Cardiac septum (tissue), 1 donor: ENCODE results near the gene MSMO1. TPM values are rescaled to one million over a fixed set of nuclear protein-coding genes. Genes with fewer than 3 reads are reported as not detected.

Experiments used
- DNase-seq: peaks from one replicate; pipeline ENCODE4 v3.0.0-alpha.2; 2020; ENCODE audit warnings: low spot score
- intact Hi-C: fragments of 100-400 bp; cut with DNase I; formaldehyde crosslinking; loops from one replicate; pipeline ENCODE4 v1.14.0; 2022
- microRNA-seq: library from miRNA; unstranded; fragments of <30 nt; microRNA quantifications from one replicate; pipeline ENCODE4 v1.2.0, GENCODE V29; 2020
- total RNA-seq: library from RNA; stranded (reverse); fragmentation: NEBNext Ultra II Directional; extraction: Animal tissue kit (Norgen Biotek cat#: 25700); gene quantifications from one replicate; pipeline ENCODE4 v1.2.1, GENCODE V29; 2021
- donor health status: DM: no; HTN: no; CAD: no.

The MSMO1 gene
- total RNA-seq, 1 donor from 2014 or later = 19.8 TPM

DNA sequence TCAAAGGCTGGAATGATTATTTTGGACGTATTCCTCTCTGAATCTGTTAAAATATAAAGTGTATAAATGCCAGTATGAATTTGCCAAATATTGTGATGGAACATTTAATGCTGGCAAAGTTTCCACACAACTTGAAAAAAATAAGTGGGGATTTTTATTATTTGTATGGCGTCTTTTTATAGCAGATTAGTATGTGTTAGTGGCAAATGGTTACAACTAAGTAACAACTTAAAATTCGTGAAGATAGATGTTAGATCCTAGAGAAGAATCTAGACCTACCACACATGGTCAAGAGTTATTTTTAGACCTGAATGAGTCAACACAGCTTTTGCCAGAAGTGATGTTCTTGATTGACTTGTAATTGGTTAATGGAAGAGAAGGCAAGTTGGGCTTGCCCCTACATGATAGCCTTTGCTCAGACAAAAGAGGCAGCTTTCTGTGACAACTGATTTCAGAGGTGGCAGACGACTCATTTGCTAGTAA is 56.2 kb downstream of the MSMO1 start:
- no peak for DNase-seq
- intact Hi-C loops = loop anchor here (5.0 kb wide), 1 partner anchor 79 kb away; no protein-coding TSS in a partner anchor

DNA sequence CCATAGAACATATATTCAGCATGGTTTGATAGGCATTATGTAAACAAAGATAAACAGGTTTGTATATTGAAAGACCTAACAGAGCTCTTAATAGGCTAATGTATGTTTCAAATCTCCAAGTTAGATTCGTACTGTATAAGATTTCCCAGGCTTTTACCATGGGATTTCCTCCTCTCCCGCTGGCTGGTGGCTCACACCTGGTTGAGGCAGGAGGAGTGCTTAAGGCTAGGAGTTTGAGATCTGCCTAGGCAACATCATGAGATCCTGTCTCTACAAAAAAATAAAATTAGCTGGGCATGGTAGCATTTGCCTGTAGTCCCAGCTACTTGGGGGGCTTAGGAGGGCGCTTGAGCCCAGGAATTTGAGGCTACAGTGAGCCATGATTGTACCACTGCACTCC is 56.7 kb downstream of the MSMO1 start:
- intact Hi-C loops = loop anchor here (5.0 kb wide), 1 partner anchor 78 kb away; no protein-coding TSS in a partner anchor

DNA sequence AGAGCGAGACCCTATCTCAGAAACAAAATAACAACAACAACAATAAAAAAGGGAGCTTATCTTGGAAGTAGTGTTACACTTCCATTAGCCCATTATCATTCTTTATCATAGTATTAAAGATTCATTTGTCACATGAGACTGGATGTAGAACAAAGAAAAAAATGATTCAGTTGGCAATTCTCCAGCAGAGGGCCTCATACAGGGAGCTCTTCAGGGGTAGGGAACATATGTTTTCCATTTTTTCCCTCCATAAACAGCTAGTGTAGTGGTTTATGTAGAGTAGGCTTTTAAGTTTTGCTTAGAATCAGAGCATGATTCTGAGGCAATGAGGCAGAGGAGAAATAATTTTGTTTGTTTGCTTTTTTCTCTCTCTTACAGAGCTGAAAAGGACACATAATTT is 57.1 kb downstream of the MSMO1 start:
- intact Hi-C loops = loop anchor here (5.0 kb wide), 1 partner anchor 78 kb away; no protein-coding TSS in a partner anchor
- DNase-seq = no peak

More for the DNA sequence above, 56.7 kb downstream of the MSMO1 start:
- no peak for DNase-seq

DNA sequence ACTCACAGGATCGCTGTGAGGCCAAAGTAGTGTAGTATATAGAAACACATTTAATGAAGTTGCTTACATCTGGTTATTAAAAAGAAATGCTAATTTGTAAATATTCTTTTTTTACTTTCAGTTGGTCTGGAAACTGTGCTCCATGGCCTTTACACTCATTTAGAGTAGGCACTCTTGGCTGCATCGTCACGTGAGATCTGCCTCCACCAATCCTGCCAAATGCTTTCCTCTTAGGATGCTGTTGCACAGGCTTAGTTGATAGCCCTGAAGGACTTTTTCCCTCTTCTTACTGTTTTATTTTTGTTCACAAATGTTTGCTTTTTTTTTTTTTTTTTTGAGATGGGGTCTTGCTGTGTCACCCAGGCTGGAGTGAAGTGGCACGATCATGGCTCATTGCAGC is 57.7 kb downstream of the MSMO1 start:
- intact Hi-C loops = no loop called here
- no peak for DNase-seq

DNA sequence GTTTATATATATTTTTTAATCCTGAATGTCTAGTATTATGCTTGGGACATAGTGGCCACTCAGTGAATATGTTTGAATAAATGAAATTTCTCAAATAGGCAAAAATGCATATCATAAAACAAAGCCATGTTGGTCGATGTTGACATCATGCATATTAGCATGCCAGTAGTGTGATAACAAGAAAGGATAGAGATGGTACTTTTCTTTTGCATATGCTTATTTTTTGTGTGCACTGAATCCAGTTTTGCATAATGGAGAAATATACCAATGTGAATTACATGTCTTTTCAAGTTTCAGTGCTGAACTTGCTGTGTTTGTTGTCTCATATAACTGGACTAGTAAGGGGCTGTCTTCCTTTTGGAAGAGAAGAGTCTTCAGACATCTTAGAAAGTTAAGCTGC is 58.9 kb downstream of the MSMO1 start:
- DNase-seq = no peak
- intact Hi-C loops = no loop called here

DNA sequence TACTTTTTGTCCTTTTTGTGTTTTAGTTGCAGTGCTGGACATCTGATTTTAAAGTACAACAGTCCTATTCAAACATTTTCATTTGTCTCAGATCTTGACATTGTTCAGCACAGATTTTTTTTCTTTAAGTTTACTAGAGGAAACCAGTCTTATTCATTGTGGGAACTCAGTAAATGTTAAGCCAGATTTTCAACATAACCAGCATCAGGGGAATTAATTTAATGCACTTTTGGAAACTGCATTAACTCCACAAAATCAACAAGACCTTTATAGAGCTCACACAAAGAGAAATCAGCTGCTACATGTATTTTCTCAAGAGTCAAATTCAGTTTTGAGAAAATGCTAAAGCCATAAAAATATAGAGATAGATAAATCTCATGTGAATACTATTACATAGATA is 61.3 kb downstream of the MSMO1 start:
- no peak for DNase-seq
- intact Hi-C loops = no loop called here

Small RNAs within 50 kb of the gene (microRNA-seq; reads per million reads assigned to microRNA genes)
- gene MIR578 = not detected

Other genes with a start within 250 kb of the MSMO1 start
- 10.6 TPM for gene TMEM192, start 214.8 kb upstream of the MSMO1 start, total RNA-seq
- 13.1 TPM for gene KLHL2, start 120.1 kb upstream of the MSMO1 start, total RNA-seq
- gene CPE, start 51.3 kb downstream of the MSMO1 start, total RNA-seq = 43.5 TPM